WERI-Rb-1 (cell line): ENCODE measurements around the gene NMNAT1.

Experiments
- DNase-seq: peaks from one replicate; pipeline ENCODE4 v3.0.0-alpha.2; 2020
- H3K27ac ChIP-seq: fragments of 250-450 bp; sonication (Bioruptor Pico); 2 replicates; pipeline ENCODE4 v1.5.1; 2020; ENCODE audit warnings: mild to moderate bottlenecking, moderate library complexity
- H3K27me3 ChIP-seq: fragments of 250-450 bp; sonication (Bioruptor Pico); 2 replicates; pipeline ENCODE4 v1.5.1; 2021; ENCODE audit warnings: mild to moderate bottlenecking, low read depth, moderate library complexity; ENCODE audit not compliant: insufficient read depth, severe bottlenecking
- H3K36me3 ChIP-seq: fragments of 250-450 bp; sonication (Bioruptor Pico); 2 replicates; pipeline ENCODE4 v1.5.1; 2020; ENCODE audit warnings: mild to moderate bottlenecking, moderate library complexity
- H3K4me3 ChIP-seq: 2 replicates; pipeline ENCODE4 v1.5.1; 2011; ENCODE audit warnings: low read depth, mild to moderate bottlenecking, control low read depth, low read length
- H3K9me3 ChIP-seq: fragments of 250-450 bp; sonication (Bioruptor Pico); 2 replicates; pipeline ENCODE4 v1.5.1; 2021; ENCODE audit warnings: mild to moderate bottlenecking, moderate library complexity; ENCODE audit not compliant: severe bottlenecking
- TF ChIP-seq, protein P1 (sequence below): IDR thresholded peaks from 2 replicates; pipeline ENCODE4 v1.5.1; 2011; ENCODE audit warnings: low read depth, mild to moderate bottlenecking, control low read depth, inconsistent platforms, low read length

The NMNAT1 gene

DNA sequence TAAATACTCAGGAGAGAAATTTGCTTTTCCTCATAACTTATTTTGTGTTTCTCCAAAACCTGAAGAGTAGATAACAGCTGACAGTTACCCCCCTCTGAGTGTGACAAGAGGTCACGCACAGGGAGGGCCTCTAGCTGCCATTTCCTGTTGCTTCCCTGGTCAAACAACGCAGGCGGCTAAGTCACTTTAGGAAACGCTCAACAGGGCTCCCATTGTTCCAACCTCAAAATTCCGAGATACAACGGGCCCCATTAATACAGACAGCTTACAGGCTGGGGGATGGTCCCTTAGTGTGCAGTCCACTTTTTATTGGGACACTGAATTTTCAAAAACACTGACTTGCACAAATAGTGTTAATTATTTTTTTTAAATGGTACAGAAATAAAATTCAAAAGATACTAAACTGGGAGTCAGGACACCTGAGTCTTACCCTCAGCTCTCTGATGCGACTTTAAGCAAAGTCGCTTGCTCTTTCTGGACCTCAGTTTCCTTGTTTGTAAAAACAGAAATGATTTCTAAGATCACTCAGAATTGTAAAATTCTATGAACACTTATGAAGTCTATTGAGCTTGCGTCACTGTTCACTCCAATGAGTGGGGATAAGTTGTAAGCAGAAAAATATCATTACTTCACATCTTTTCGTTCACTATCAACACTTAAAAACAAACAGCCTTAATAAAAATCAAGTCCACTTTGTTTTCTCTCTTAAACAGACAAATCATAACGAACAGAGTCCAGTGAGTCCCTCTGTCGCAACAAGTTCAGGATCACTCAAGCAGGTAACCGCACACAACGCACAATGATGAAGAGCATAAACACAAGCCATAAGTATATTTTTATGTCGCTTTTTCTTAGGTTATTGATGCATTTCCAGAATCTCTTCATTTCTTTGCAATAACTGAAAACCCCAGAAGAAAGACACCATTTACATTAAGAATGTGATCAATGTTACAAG, 13.6 kb upstream of the NMNAT1 start:
- TF ChIP-seq, protein P1, sequence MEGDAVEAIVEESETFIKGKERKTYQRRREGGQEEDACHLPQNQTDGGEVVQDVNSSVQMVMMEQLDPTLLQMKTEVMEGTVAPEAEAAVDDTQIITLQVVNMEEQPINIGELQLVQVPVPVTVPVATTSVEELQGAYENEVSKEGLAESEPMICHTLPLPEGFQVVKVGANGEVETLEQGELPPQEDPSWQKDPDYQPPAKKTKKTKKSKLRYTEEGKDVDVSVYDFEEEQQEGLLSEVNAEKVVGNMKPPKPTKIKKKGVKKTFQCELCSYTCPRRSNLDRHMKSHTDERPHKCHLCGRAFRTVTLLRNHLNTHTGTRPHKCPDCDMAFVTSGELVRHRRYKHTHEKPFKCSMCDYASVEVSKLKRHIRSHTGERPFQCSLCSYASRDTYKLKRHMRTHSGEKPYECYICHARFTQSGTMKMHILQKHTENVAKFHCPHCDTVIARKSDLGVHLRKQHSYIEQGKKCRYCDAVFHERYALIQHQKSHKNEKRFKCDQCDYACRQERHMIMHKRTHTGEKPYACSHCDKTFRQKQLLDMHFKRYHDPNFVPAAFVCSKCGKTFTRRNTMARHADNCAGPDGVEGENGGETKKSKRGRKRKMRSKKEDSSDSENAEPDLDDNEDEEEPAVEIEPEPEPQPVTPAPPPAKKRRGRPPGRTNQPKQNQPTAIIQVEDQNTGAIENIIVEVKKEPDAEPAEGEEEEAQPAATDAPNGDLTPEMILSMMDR = no peak
- no peak overlapping the region for H3K27ac ChIP-seq
- no peak overlapping the region for H3K4me3 ChIP-seq
- no peak for DNase-seq
- H3K9me3 ChIP-seq = no peaks in the 10 kb centered on the region
- peaks cover 33% of the 10 kb centered on the region for H3K36me3 ChIP-seq
- no peaks in the 10 kb centered on the region for H3K27me3 ChIP-seq

DNA sequence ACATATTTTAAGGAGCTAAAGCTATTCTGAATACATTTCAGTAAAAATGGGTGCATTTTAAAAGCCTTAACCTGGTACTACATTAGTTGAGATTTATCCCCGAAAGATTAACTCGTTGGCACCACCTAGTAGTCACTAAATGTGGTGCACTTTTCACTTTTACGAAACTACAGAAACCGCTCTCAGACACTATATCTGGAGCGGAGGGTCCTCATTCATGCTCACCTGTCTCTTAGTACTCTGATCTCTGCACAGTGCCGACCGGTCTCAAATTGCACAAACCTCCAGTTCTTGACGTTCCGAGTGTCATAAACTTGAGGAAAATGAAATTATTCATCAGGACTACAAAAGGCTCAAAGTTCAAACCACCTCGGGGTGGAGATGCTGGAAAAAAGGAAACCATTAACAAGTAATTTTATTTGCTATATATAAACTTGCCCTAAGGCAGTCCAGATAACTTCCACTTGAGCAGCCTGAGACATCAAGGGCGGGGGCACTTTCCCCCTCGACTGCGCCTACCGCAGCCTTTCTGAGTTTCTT, 806 bp upstream of the NMNAT1 start:
- Histone ChIP-seq H3K27me3 (no peaks in the 10 kb centered on the region), H3K4me3 (peak overlapping the region; percentile 76), H3K36me3 (peaks cover 8% of the 10 kb centered on the region; the same call in 1 of the 2 replicates), H3K27ac (peak overlapping the region; percentile 88), H3K9me3 (no peaks in the 10 kb centered on the region)
- TF ChIP-seq, protein P1 = peak; percentile 38; the same call in 1 of the 2 replicates
- peak; percentile 17 for DNase-seq

DNA sequence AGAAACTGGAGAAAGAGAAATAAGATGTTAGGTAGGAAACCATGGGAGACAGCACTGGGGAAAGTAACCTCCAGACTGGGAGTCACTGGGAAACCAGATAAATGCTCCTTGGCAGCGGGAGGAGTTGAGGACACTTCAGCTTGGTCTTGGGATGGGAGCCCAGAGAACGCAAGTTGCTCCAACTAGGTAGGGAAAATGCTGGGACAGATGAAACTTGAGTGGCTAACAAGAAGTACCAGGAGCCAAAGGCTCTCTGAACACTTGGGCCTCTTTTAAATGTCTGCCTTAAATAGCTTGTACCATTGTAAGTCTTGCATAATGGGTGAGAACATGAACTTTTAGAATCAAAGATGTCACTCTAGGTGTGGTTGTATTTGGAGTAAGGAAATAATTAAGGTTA, 3.0 kb downstream of the NMNAT1 start:
- no peaks in the 10 kb centered on the region for H3K9me3 ChIP-seq
- no peaks in the 10 kb centered on the region for H3K27me3 ChIP-seq
- TF ChIP-seq, protein P1 = no peak
- no peaks in the 10 kb centered on the region for H3K36me3 ChIP-seq
- no peak for DNase-seq
- H3K4me3 ChIP-seq = no peak overlapping the region
- H3K27ac ChIP-seq = no peak overlapping the region

DNA sequence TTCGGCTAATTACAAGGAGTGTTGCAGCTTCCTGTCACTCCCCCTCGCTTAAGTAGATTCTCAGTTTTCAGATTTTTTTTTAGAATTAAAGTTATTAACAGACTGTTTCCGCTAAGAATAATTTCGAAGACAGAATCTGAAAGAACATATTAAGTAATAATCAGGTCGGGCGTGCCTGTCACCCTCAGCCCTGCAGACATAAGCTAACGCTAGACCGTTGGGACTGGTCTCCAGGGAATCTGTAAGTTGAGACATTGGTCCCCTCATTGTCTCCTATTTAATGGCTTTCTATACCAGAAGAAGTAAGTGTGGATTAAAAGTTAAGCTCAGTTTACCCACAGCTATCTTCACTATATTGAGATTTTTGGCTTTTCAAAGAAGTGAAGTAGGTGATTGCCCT, 14.5 kb downstream of the NMNAT1 start:
- no peaks in the 10 kb centered on the region for H3K36me3 ChIP-seq
- DNase-seq = no peak
- no peak overlapping the region for H3K27ac ChIP-seq
- TF ChIP-seq, protein P1 = no peak
- H3K4me3 ChIP-seq = no peak overlapping the region
- no peaks in the 10 kb centered on the region for H3K27me3 ChIP-seq
- H3K9me3 ChIP-seq = no peaks in the 10 kb centered on the region

DNA sequence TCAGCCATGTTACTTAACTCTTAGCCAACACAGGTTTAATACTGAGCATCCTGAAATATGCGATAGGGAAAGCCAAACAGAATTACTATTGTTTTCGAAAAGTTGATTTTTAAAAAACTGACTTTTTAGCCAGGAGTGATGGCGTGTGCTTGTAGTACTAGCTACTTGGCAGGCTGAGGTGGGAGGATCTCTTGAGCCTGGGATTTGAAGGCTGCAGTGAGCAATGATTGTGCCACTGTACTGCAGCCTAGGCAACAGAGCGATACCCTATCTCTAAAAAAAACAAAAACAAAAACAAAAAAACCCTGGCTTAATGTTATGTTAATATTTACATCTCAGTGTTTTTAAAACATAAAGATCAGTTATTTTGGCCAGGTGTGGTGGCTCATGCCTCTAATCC, 16.7 kb downstream of the NMNAT1 start:
- DNase-seq = no peak
- TF ChIP-seq, protein P1 = no peak
- H3K27ac ChIP-seq = no peak overlapping the region
- no peaks in the 10 kb centered on the region for H3K27me3 ChIP-seq
- no peak overlapping the region for H3K4me3 ChIP-seq
- H3K9me3 ChIP-seq = no peaks in the 10 kb centered on the region
- no peaks in the 10 kb centered on the region for H3K36me3 ChIP-seq
